Omental fat pad (tissue), 4 donors: ENCODE data around the gene GRM8. TPM values are rescaled to one million over a fixed set of nuclear protein-coding genes. Genes with fewer than 3 reads are reported as not detected.

Experiments
- ATAC-seq: fragments of 150-250 bp; one replicate; pipeline ENCODE4 v1.9.1; 2016; ENCODE audit warnings: mild to moderate bottlenecking, moderate library complexity; ENCODE audit not compliant: low FRiP score
- DNase-seq: peaks from one replicate; pipeline ENCODE4 v3.0.0-alpha.2; 2019; ENCODE audit warnings: low spot score
- total RNA-seq, 4 donors: library from RNA; depleted of rRNA; stranded (reverse); fragments of >200 nt; gene quantifications; one replicate each; pipeline ENCODE4 v1.1.0, GENCODE V29; 2016
- TF ChIP-seq, protein P1 (sequence below), 3 donors: fragments of 450-650 bp; IDR thresholded peaks; one replicate each; pipeline ENCODE4 v1.5.1; 2016 to 2017; ENCODE audit warnings: antibody characterized with exemption in 3 of 3, mild to moderate bottlenecking in 3 of 3, moderate library complexity in 2 of 3

Gene GRM8
- total RNA-seq, 4 donors from 2014 or later, result not detected

DNA sequence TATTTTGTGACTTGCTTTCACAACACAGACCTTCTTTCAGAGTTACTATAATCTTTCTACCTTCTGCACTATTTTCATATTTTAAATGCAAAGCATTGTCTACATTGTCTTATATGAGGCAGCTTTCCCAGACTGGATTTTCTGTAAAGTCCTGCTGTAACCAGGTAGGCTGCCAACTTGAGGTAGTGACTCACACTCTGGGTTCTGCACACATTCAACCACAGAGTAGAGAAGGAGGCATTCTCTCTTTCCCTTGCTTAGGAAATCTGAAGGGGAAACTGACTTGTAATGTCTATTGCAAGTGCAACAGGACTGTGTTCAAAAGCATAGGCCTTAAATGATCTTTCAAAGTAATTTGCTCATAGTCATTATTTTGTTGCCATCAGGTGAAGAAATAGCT is 461.4 kb downstream of the GRM8 start:
- DNase-seq (no peak), ATAC-seq (no peak)
- TF ChIP-seq, protein P1, sequence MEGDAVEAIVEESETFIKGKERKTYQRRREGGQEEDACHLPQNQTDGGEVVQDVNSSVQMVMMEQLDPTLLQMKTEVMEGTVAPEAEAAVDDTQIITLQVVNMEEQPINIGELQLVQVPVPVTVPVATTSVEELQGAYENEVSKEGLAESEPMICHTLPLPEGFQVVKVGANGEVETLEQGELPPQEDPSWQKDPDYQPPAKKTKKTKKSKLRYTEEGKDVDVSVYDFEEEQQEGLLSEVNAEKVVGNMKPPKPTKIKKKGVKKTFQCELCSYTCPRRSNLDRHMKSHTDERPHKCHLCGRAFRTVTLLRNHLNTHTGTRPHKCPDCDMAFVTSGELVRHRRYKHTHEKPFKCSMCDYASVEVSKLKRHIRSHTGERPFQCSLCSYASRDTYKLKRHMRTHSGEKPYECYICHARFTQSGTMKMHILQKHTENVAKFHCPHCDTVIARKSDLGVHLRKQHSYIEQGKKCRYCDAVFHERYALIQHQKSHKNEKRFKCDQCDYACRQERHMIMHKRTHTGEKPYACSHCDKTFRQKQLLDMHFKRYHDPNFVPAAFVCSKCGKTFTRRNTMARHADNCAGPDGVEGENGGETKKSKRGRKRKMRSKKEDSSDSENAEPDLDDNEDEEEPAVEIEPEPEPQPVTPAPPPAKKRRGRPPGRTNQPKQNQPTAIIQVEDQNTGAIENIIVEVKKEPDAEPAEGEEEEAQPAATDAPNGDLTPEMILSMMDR (IDR thresholded peaks at IDR 0.05), result no peak

DNA sequence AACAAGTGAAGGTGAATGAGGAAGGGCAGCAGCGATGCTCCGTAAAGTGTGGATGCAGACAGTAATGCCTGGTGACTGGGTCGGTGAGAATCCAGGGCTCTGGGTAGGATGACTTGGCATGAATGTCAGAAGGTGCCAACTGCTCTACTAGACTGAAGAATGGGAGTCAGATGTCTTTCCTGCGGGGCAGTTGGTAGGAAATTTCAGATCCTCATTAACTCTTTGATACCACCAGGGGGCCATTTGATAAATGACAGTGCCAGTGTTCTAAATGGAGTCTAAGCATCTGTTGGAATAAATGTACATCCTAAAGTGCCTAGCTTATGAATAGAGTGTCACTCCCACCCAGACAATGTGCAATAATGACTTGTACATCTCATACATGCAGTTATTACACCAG is 462.0 kb downstream of the GRM8 start:
- TF ChIP-seq, protein P1 (IDR thresholded peaks at IDR 0.05), result no peak
- DNase-seq (no peak), ATAC-seq (no peak)

DNA sequence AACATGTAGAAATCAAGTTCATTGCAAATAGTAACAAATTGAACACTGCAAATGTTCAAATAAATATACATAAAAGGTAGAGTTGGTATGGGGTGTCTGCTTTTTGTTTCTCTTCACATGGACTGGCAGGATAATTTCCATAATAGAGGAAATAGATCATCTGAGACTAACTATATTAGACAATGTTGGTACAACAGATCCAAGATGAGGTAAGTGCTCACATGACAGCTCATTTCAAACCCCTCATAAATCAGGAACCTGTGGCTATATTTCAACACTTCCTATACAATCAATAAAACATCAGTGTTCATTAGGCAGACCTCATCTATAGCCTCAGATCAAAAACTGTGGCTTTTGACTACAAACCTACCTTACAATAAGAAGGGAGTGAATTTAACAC is 469.1 kb downstream of the GRM8 start:
- no peak for ATAC-seq
- TF ChIP-seq, protein P1 (IDR thresholded peaks at IDR 0.05), result no peak
- DNase-seq, result no peak

DNA sequence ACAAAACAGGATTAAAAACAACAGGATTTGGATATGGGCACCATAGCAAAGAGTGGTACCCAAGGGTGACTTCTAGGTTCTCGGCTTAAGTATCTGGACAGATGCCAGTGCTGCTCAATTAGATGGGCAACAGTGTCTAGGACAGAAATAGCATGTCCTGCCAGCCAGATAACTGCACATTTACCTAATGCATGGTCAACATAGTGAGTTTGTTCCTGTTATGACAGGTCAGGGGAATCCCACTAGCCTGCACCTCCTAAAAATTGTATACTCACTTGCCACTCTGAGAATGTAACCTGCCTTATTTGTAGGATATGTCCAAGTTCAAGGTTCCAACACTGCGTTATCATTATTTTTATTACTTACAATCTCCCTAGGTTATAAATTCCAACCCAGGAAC is 471.7 kb downstream of the GRM8 start:
- no peak for ATAC-seq
- no peak for DNase-seq
- TF ChIP-seq, protein P1 (IDR thresholded peaks at IDR 0.05), result no peak

DNA sequence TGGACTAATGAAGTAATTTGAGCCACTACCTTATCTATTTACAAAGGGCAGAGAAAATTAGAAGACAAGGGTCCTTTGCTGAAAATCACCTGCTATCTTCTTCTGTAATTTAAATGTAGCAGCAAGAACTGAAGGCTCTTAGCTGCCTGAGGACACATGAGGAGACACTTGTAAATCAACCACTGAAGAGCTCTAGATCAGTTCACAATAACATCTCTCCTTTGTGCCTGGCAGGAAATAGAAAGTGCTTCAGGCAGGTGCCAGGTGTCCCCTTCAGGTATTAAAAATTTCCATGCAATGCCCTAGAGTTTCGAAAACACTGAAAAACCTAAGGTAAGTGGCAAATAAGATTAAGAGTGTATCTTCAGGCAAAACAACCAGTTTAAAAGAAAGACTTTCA is 474.6 kb downstream of the GRM8 start:
- DNase-seq (no peak), ATAC-seq (no peak)
- TF ChIP-seq, protein P1 (IDR thresholded peaks at IDR 0.05), result no peak

DNA sequence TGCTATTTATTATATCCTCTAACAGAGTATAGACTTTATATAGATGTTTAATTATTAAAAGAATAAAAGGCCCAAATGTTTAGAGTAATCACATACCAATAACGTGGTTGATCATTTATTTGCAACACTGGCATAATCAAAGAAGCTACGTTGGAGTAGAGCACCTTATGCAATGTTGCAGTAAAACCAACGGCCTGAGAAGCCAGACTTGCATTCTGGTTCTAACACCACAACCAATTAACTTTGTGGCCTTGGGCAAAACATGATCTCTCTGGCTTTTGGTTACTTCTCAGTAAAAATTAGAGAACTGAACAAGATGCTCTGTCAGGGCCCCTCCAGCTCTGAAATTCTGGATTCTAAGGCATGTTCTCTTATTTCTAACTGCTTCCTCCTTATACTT is 476.2 kb downstream of the GRM8 start:
- ATAC-seq, result no peak
- no peak for DNase-seq
- TF ChIP-seq, protein P1 (IDR thresholded peaks at IDR 0.05), result no peak

DNA sequence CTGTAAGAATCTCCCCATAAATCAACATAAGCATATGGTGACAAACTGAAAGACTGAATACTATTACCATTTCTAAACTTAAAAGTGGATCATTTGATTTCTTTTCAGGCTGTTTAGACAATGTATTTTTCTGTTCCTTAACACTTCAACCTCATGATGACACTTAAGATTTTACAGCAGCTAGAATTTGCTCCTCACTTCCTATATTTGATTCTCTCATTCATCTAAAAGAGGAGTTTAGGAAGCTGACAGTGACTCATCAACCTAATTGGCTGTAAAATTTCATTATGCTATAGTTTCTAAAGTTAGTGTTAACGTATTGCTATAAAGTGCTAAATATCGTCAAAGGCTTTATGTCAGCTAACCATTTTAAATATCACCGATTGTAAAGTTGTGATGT is 478.7 kb downstream of the GRM8 start:
- no peak for DNase-seq
- no peak for ATAC-seq
- TF ChIP-seq, protein P1 (IDR thresholded peaks at IDR 0.05), result no peak
